ENCODE data around the gene DHRS2. TPM values are rescaled to one million over a fixed set of nuclear protein-coding genes. Genes with fewer than 3 reads are reported as not detected.

Gene DHRS2
- total and polyA plus RNA-seq, 8 donors = 3.7 to 19.6 (median 6.7) TPM; not detected in 3

DNA sequence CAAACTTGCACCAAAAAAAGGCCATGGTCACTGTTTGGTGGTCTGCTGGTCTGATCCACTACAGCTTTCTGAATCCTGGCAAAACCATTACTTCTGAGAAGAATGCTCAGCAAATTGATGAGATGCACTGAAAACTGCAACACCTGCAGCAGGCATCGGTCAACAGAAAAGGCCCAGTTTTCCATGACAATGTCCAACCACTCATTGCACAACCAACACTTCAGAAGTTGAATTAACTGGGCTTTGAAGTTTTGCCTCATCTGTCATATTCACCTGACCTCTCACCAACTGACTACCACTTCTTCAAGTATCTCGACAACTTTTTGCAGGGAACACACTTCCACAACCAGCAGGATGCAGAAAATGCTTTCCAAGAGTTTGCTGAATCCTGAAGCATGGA is 7.0 kb upstream of the DHRS2 start:
- Histone ChIP-seq H3K36me3 (no peaks in the 10 kb centered on the region), H3K4me3 (no peak overlapping the region), H3K9me3 (peaks cover 0 to 11% (median 4%) of the 10 kb centered on the region in 4 donors), H3K27ac (no peak overlapping the region), H3K27me3 (no peaks in the 10 kb centered on the region), H3K4me1 (peaks cover 5 to 18% (median 14%) of the 10 kb centered on the region in 4 donors)
- no peak for DNase-seq
- WGBS, 5 donors = 39 to 54% (median 42%) methylated on average over 2 of the region's 2 CpGs
- TF ChIP-seq, protein P1, sequence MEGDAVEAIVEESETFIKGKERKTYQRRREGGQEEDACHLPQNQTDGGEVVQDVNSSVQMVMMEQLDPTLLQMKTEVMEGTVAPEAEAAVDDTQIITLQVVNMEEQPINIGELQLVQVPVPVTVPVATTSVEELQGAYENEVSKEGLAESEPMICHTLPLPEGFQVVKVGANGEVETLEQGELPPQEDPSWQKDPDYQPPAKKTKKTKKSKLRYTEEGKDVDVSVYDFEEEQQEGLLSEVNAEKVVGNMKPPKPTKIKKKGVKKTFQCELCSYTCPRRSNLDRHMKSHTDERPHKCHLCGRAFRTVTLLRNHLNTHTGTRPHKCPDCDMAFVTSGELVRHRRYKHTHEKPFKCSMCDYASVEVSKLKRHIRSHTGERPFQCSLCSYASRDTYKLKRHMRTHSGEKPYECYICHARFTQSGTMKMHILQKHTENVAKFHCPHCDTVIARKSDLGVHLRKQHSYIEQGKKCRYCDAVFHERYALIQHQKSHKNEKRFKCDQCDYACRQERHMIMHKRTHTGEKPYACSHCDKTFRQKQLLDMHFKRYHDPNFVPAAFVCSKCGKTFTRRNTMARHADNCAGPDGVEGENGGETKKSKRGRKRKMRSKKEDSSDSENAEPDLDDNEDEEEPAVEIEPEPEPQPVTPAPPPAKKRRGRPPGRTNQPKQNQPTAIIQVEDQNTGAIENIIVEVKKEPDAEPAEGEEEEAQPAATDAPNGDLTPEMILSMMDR (IDR thresholded peaks at IDR 0.05) = no peak
- TF ChIP-seq EP300 (IDR thresholded peaks at IDR 0.05) (no peak), POLR2A (IDR thresholded peaks at IDR 0.05) (no peak), POLR2AphosphoS5 (IDR thresholded peaks at IDR 0.05) (no peak)
- intact Hi-C loops (cut with DNase I; ENCODE audit: low total_unique reads) = no loop called here

DNA sequence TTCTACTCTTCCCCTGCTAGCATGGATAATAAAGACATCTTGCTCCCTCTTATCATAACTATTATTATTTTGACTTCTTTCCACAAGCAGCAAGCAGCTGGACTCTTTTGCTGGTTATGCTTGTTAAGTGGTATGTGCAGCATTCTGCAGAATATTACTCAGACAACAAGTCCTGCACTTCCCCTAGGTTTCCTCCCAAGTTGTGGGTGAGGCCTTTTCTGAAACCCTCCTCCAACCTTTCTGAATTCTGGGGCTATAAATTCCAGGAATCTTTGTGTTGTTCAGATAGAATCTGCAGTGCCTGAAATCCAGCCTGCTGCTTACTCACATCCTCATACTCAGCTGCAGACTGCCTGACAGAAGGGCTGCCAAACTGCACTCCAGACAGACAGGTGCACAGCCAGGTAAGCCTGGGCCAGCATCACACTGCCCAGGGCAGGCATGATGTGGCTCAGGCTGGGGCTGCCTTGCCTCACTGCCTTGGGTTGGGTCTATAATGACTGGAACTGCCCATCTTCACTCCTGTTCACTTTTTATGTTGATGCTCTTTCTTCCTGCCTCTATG is 6.2 kb upstream of the DHRS2 start:
- Histone ChIP-seq H3K27ac (no peak overlapping the region), H3K4me3 (no peak overlapping the region), H3K4me1 (peaks cover 5 to 18% (median 14%) of the 10 kb centered on the region in 4 donors), H3K36me3 (no peaks in the 10 kb centered on the region), H3K9me3 (peaks cover 0 to 5% (median 1%) of the 10 kb centered on the region in 4 donors), H3K27me3 (no peaks in the 10 kb centered on the region)
- DNase-seq = no peak
- intact Hi-C loops (cut with DNase I; ENCODE audit: low total_unique reads) = no loop called here
- TF ChIP-seq, protein P1 (IDR thresholded peaks at IDR 0.05) = no peak
- TF ChIP-seq POLR2AphosphoS5 (IDR thresholded peaks at IDR 0.05) (no peak), EP300 (IDR thresholded peaks at IDR 0.05) (no peak), POLR2A (IDR thresholded peaks at IDR 0.05) (no peak)

DNA sequence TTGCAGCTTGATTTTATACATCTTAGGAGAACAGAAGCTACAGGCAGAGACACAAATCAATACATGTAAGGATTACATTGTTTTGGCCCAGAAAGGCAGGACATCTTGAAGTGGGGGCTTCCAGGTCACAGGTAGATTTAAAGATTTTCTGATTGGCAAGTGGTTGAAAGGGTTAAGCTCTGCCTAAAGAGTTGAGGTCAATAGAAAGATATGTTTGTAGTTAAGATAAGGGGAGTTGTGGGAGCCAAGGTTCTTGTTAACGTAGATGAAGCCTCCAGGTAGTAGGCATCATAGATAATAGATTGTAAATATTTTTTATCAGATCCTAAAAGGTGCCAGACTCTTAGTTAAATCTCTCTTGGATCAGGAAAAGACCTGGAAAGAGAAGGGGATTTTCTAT is 5.5 kb upstream of the DHRS2 start:
- WGBS, 5 donors = 29 to 55% (median 37%) methylated on average over 1 of the region's 1 CpG
- intact Hi-C loops (cut with DNase I; ENCODE audit: low total_unique reads) = no loop called here
- TF ChIP-seq POLR2AphosphoS5 (IDR thresholded peaks at IDR 0.05) (no peak), EP300 (IDR thresholded peaks at IDR 0.05) (no peak), POLR2A (IDR thresholded peaks at IDR 0.05) (no peak)
- TF ChIP-seq, protein P1 (IDR thresholded peaks at IDR 0.05) = no peak

DNA sequence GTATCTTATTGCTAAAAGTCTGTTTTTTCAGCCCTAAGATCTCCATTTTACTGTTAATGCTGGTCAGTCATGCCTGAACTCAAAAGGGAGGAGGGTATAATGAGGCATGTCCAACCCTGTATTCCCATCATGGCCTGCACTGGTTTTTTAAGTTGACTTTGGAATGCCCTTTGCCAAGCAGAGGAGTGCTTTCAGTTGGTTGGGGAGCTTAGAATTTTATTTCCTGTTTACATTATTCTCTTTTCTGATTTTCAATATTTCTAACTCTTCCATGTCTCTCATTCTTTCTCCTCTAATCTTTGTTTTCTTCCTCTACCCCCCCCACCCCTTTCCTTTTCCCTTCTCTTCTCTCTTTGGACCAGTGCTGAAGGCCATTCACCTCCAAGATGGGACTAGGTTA is 4.9 kb upstream of the DHRS2 start:
- peaks cover 5 to 18% (median 14%) of the 10 kb centered on the region in 4 donors for H3K4me1 ChIP-seq
- H3K27ac ChIP-seq = peak overlapping the region in 1 of 5 donors; percentile 53
- H3K36me3 ChIP-seq = no peaks in the 10 kb centered on the region
- H3K27me3 ChIP-seq = no peaks in the 10 kb centered on the region
- no peak for DNase-seq
- no peak overlapping the region for H3K4me3 ChIP-seq
- intact Hi-C loops (cut with DNase I; ENCODE audit: low total_unique reads) = no loop called here
- TF ChIP-seq, protein P1 (IDR thresholded peaks at IDR 0.05) = no peak
- no peak for TF ChIP-seq POLR2AphosphoS5 (IDR thresholded peaks at IDR 0.05)
- TF ChIP-seq POLR2A (IDR thresholded peaks at IDR 0.05) = no peak
- no peak for TF ChIP-seq EP300 (IDR thresholded peaks at IDR 0.05)
- H3K9me3 ChIP-seq = no peaks in the 10 kb centered on the region

More for the DNA sequence above, 5.5 kb upstream of the DHRS2 start:
- Histone ChIP-seq H3K27ac (no peak overlapping the region), H3K36me3 (no peaks in the 10 kb centered on the region), H3K4me1 (peaks cover 5 to 18% (median 14%) of the 10 kb centered on the region in 4 donors), H3K27me3 (no peaks in the 10 kb centered on the region), H3K9me3 (no peaks in the 10 kb centered on the region), H3K4me3 (no peak overlapping the region)
- no peak for DNase-seq

Measured in stomach (tissue), 9 donors.